Measurements from ENCODE around the gene TMCC1.
"Not testable (repeated sequence)": the region's sequence is repeated elsewhere in the genome, so short reads cannot be mapped to it uniquely, and the experiment has no call there.

The TMCC1 gene

DNA sequence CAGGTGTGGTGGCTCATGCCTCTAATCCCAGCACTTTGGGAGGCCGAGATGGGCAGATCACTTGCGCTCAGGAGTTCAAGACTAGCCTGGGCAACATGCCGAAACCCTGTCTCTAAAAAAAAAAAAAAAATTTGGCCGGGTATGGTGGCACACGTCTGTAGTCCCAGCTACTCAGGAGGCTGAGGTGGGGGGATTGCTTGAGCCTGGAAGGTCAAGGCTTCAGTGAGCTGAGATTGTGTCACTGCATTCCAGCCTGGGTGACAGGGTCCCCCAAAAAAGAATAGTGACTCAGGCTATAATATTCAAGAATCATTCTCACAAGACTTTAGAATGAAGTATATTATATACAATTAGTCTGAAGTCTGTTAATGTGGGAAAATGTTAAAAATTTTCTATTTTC is 216.5 kb downstream of the TMCC1 start:
- H3K36me3 Mint-ChIP-seq, result peaks cover 0 to 2% of the 10 kb centered on the region in 2 donors
- H3K27me3 Mint-ChIP-seq, result no peaks in the 10 kb centered on the region
- H3K9me3 Mint-ChIP-seq, result no peaks in the 10 kb centered on the region
- no peak overlapping the region for H3K27ac Mint-ChIP-seq
- no peak for ATAC-seq (replicated peaks)
- no peak overlapping the region for H3K4me3 Mint-ChIP-seq
- H3K4me1 Mint-ChIP-seq, result peaks cover 10 to 30% of the 10 kb centered on the region in 2 donors
- no peak for DNase-seq

DNA sequence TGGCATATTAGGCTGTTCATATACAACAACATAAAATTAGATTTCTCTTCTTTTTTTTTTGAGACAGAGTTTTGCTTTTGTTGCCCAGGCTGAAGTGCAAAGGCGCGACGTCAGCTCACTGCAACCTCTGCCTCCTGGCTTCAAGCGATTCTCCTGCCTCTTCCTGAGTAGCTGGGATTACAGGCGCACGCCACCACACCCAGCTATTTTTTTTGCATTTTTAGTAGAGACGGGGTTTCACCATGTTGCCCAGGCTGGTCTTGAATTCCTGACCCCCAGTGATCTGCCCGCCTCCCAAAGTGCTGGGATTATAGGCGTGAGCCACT is 218.8 kb downstream of the TMCC1 start:
- not testable (repeated sequence) for ATAC-seq (replicated peaks); H3K27me3 Mint-ChIP-seq

GRCh38 chr3:129673897-129674797 is 219.4 kb downstream of the TMCC1 start:
- Mint-ChIP-seq H3K4me1 (peaks cover 9 to 26% of the 10 kb centered on the region in 2 donors), H3K36me3 (peaks cover 11 to 12% of the 10 kb centered on the region in 2 donors), H3K27ac (peak overlapping the region; percentile 16), H3K9me3 (no peaks in the 10 kb centered on the region), H3K4me3 (peak overlapping the region in 1 of 2 donors; percentile 3), H3K27me3 (no peaks in the 10 kb centered on the region)
- DNase-seq (no peak), ATAC-seq (replicated peaks) (peak; percentile 60 to 67)

More for the DNA sequence above, 218.8 kb downstream of the TMCC1 start:
- not testable (repeated sequence) for H3K27ac Mint-ChIP-seq, H3K9me3 Mint-ChIP-seq, H3K4me3 Mint-ChIP-seq, DNase-seq
- Mint-ChIP-seq H3K4me1 (peaks cover 10 to 30% of the 10 kb centered on the region in 2 donors), H3K36me3 (peaks cover 11 to 12% of the 10 kb centered on the region in 2 donors)

GRCh38 chr3:129673012-129673411 is 220.5 kb downstream of the TMCC1 start:
- Mint-ChIP-seq H3K4me3 (no peak overlapping the region), H3K27ac (no peak overlapping the region), H3K4me1 (peaks cover 7 to 21% of the 10 kb centered on the region in 2 donors), H3K27me3 (no peaks in the 10 kb centered on the region), H3K36me3 (peaks cover 12% of the 10 kb centered on the region in 2 donors), H3K9me3 (no peaks in the 10 kb centered on the region)
- ATAC-seq (replicated peaks) (no peak), DNase-seq (no peak)

DNA sequence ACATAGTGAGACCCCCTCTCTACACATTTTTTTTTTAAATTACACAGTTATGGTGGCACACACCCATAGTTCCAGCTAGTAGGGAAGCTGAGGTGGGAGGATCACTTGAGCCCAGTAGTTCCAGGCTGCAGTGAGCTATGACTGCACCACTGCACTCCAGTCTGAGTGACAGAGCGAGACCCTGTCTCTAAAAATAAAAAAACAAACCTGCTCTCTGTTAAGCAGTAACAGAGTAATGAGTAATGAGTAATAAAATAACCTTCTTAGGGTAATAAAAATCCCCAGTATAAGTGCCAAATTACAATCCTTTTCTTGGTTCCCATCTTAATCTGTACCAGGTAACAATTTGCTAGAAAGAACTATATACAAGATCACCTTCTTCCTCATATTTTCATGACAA is 221.1 kb downstream of the TMCC1 start:
- DNase-seq (no peak), ATAC-seq (replicated peaks) (peak; percentile 48 to 69)
- Mint-ChIP-seq H3K9me3 (no peaks in the 10 kb centered on the region), H3K27me3 (no peaks in the 10 kb centered on the region), H3K4me1 (peaks cover 7 to 21% of the 10 kb centered on the region in 2 donors), H3K4me3 (no peak overlapping the region), H3K36me3 (peaks cover 16 to 18% of the 10 kb centered on the region in 2 donors), H3K27ac (no peak overlapping the region)

DNA sequence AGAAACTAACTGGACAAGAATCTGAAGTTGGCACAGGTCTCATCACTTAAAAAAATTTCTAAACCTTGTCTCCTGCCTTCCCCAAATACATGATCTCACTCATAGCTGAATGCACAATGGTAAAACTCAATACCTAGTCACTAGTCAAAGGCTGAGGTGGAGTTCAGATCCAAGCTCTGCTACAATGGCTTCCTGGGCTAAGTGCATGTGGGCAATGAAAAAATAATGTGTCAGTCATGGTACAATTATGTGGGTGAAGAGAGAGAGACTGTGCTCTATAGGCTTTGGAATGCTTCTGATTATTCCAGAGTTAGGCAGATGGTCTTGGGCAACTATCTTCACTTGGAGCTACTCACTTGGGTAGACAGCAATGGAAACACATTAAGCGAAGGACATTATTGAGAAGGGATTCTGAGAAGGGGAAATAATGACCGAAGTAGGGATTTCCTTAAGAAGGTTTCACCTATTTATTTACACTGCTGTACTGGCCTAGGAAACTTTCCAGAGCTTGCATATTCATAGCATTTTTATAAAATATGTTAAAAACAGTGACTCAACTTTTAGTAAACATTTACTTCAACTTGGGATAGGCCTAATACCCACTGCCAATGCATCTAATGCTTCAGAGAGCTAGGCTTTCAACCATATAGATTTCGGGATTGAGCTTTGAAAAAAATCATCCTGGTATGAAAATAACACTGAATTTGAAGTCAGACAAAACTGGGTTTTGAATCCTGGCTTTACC is 228.3 kb downstream of the TMCC1 start:
- Mint-ChIP-seq H3K4me3 (no peak overlapping the region), H3K9me3 (no peaks in the 10 kb centered on the region), H3K27ac (peak overlapping the region; percentile 9), H3K36me3 (peaks cover 5 to 14% of the 10 kb centered on the region in 2 donors), H3K27me3 (no peaks in the 10 kb centered on the region), H3K4me1 (peaks cover 6% of the 10 kb centered on the region in 2 donors)
- ATAC-seq (replicated peaks) (no peak), DNase-seq (no peak)

- H3K4me1 Mint-ChIP-seq, result peaks cover 6% of the 10 kb centered on the region in 2 donors
- H3K9me3 Mint-ChIP-seq, result no peaks in the 10 kb centered on the region
- no peak overlapping the region for H3K27ac Mint-ChIP-seq
- DNase-seq (no peak), ATAC-seq (replicated peaks) (no peak)
- no peak overlapping the region for H3K4me3 Mint-ChIP-seq
- no peaks in the 10 kb centered on the region for H3K27me3 Mint-ChIP-seq
- peaks cover 4 to 18% of the 10 kb centered on the region in 2 donors for H3K36me3 Mint-ChIP-seq
Measured at GRCh38 chr3:129663930-129664646, 229.4 kb downstream of the TMCC1 start.

- H3K36me3 Mint-ChIP-seq, result peaks cover 4 to 17% of the 10 kb centered on the region in 2 donors
- no peaks in the 10 kb centered on the region for H3K27me3 Mint-ChIP-seq
- H3K27ac Mint-ChIP-seq, result no peak overlapping the region
- ATAC-seq (replicated peaks), result no peak
- no peak for DNase-seq
- H3K4me1 Mint-ChIP-seq, result peaks cover 11 to 12% of the 10 kb centered on the region in 2 donors
- H3K9me3 Mint-ChIP-seq, result no peaks in the 10 kb centered on the region
- H3K4me3 Mint-ChIP-seq, result no peak overlapping the region
Measured at GRCh38 chr3:129663045-129663446, 230.5 kb downstream of the TMCC1 start.

DNA sequence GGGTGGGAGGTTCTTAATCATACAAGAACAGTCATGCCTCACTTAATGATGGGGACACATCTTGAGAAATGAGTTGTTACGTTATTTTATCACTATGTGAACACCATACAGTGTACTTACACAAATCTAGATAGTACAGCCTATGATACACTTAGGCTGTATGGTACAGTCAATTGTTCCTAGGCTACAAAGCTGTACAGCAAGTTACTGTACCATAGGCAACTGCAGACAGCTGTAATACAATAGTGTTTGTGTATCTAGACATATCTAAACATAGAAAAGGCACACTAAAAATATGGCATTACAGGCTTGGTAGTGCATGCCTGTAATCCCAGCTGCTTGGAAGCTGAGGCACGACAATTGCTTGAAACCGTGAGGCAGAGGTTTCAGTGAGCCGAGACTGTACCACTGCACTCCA is 231.3 kb downstream of the TMCC1 start:
- Mint-ChIP-seq H3K36me3 (peaks cover 0 to 9% of the 10 kb centered on the region in 2 donors), H3K27ac (no peak overlapping the region), H3K9me3 (no peaks in the 10 kb centered on the region), H3K4me1 (peaks cover 11 to 21% of the 10 kb centered on the region in 2 donors), H3K4me3 (no peak overlapping the region), H3K27me3 (no peaks in the 10 kb centered on the region)
- DNase-seq (no peak), ATAC-seq (replicated peaks) (no peak)

DNA sequence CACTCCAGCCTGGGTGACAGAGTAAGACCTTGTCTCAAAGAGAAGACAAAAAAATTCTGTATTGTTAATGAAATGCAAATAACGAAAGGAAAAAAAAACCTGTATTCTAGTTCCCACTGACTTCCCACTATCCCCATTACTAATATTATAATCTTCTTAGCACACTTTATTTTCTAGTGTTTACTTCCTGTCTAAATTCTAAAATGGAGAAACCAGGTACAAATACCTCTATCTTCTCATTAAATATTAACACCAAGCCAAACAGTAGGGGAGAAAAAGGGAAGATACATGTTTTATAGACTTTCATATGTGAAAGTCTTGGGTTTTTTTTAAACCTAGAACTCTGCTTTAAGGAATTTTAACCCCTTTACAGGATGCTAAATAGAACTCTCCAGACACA is 231.7 kb downstream of the TMCC1 start:
- H3K27ac Mint-ChIP-seq, result no peak overlapping the region
- H3K4me3 Mint-ChIP-seq, result no peak overlapping the region
- peaks cover 11 to 21% of the 10 kb centered on the region in 2 donors for H3K4me1 Mint-ChIP-seq
- peaks cover 0 to 9% of the 10 kb centered on the region in 2 donors for H3K36me3 Mint-ChIP-seq
- no peak for ATAC-seq (replicated peaks)
- no peak for DNase-seq
- H3K9me3 Mint-ChIP-seq, result no peaks in the 10 kb centered on the region
- H3K27me3 Mint-ChIP-seq, result no peaks in the 10 kb centered on the region

- peaks cover 4 to 9% of the 10 kb centered on the region in 2 donors for H3K36me3 Mint-ChIP-seq
- DNase-seq (no peak), ATAC-seq (replicated peaks) (no peak)
- H3K9me3 Mint-ChIP-seq, result no peaks in the 10 kb centered on the region
- no peaks in the 10 kb centered on the region for H3K27me3 Mint-ChIP-seq
- H3K4me1 Mint-ChIP-seq, result peaks cover 6 to 15% of the 10 kb centered on the region in 2 donors
- peak overlapping the region; percentile 38 for H3K27ac Mint-ChIP-seq
- H3K4me3 Mint-ChIP-seq, result no peak overlapping the region
Measured at GRCh38 chr3:129658110-129658843, 235.2 kb downstream of the TMCC1 start.

DNA sequence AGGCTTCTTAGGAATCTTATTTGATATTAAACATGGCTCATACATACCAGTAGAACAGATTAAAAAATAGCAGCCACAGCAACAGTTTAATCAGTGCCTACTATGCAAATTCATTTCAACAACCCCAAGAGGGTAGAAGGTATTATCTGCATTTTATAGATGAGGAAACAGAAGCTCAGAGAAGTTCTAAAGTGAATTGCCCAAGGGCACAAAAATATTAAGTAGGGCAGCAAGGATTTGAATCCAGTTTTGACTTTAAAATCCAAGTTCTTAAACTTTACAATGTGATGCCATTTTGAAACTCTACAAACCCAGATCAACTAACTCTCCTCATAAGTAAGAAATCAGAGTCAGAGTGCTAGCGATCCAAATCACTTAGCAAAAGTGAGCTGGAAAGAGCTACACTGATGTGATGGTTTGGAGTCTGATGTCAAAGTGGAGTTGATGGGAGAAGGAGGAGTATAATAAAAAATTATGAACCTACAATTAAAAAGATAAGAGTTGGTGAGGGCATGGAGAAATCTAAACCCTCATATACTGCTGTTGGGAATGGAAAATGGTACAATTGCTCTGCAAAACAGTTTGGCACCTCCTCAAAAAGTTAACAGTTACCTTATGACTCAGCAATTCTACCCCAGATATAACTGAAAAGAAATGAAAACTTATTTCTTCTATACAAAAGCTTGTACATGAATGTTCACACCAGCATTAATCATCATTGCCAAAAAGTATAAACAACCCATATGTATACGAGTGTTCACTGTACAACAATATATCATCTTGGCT is 236.1 kb downstream of the TMCC1 start:
- peaks cover 11 to 19% of the 10 kb centered on the region in 2 donors for H3K4me1 Mint-ChIP-seq
- DNase-seq, result no peak
- H3K27ac Mint-ChIP-seq, result no peak overlapping the region

DNA sequence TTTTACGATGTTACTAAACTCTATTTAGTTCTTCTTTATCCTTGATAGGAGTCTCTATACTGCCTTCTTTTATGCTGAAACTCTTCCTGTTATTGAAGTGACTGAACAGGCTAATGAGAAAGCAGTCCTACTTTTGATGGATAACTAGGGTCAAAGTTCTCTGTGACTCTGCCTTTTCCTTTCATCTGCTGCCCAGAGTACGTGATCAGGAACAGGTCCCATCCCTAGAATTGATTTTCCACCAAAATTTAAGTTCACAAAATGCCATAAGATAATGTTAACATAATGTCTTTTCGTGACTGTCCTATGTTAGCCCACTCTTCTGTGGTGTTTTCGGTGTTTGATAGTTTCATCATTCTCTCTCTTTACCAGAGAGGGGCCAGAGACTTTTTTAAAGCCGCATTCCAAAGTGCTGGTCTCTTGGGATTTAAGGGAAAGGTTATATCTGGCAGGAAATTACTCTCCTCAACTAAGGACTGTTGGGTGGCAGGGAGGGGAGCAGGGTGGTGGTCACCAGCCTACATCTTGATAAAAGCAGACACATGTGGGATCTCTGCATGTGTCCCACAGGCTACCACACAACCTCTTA is 236.8 kb downstream of the TMCC1 start:
- DNase-seq, result no peak
- peaks cover 4 to 15% of the 10 kb centered on the region in 2 donors for H3K36me3 Mint-ChIP-seq
- H3K9me3 Mint-ChIP-seq, result no peaks in the 10 kb centered on the region
- peaks cover 11 to 19% of the 10 kb centered on the region in 2 donors for H3K4me1 Mint-ChIP-seq
- no peak for ATAC-seq (replicated peaks)
- no peak overlapping the region for H3K4me3 Mint-ChIP-seq
- H3K27me3 Mint-ChIP-seq, result no peaks in the 10 kb centered on the region
- no peak overlapping the region for H3K27ac Mint-ChIP-seq

More for the DNA sequence above, 236.1 kb downstream of the TMCC1 start:
- peaks cover 4 to 15% of the 10 kb centered on the region in 2 donors for H3K36me3 Mint-ChIP-seq
- no peaks in the 10 kb centered on the region for H3K27me3 Mint-ChIP-seq
- H3K4me3 Mint-ChIP-seq, result no peak overlapping the region
- ATAC-seq (replicated peaks), result no peak
- H3K9me3 Mint-ChIP-seq, result no peaks in the 10 kb centered on the region
